ENCODE measurements around the gene TMEM53. TPM values are rescaled to one million over a fixed set of nuclear protein-coding genes. Genes with fewer than 3 reads are reported as not detected.

TMEM53 gene
- total RNA-seq, 1 donor from 2014 or later = 7.3 TPM

- H3K9me3 Mint-ChIP-seq (ENCODE audit: unreplicated experiment) = no peaks in the 10 kb centered on the region
- no peaks in the 10 kb centered on the region for H3K36me3 ChIP-seq (ENCODE audit: insufficient read depth, low read length)
These were observed 40.3 kb upstream of the TMEM53 start for GRCh38 chr1:44714532-44714931.

GRCh38 chr1:44713321-44713781, 39.1 kb upstream of the TMEM53 start:
- Histone ChIP-seq H3K9ac (ENCODE audit: low read length) (no peak overlapping the region), H3K9me3 (ENCODE audit: insufficient read depth, low read depth, low read length) (peaks cover 3% of the 10 kb centered on the region), H3K4me2 (ENCODE audit: low read length) (no peak overlapping the region), H3K36me3 (ENCODE audit: insufficient read depth, low read length) (no peaks in the 10 kb centered on the region), H3K27me3 (ENCODE audit: insufficient read depth, low read length) (peaks cover 4% of the 10 kb centered on the region), H2AFZ (ENCODE audit: low read depth, low read length) (no peak overlapping the region), H3K4me3 (ENCODE audit: insufficient read depth, low read depth, low read length) (no peak overlapping the region), H4K20me1 (ENCODE audit: insufficient read depth, low read length) (no peaks in the 10 kb centered on the region), H3K4me1 (ENCODE audit: insufficient read depth, low read length) (peaks cover 3% of the 10 kb centered on the region), H3K27ac (ENCODE audit: low read depth, low read length) (no peak overlapping the region), H3K79me2 (ENCODE audit: insufficient read depth, low read length) (no peaks in the 10 kb centered on the region)
- peaks cover 3% of the 10 kb centered on the region for H3K9me3 Mint-ChIP-seq (ENCODE audit: unreplicated experiment)
- peaks cover 2% of the 10 kb centered on the region for H3K36me3 Mint-ChIP-seq (ENCODE audit: low read depth, unreplicated experiment)
- H3K27ac Mint-ChIP-seq (ENCODE audit: unreplicated experiment) = no peak overlapping the region
- H3K27me3 Mint-ChIP-seq (ENCODE audit: low read depth, unreplicated experiment) = no peaks in the 10 kb centered on the region
- H3K4me3 Mint-ChIP-seq (ENCODE audit: unreplicated experiment) = no peak overlapping the region
- TF ChIP-seq EZH2 (IDR thresholded peaks at IDR 0.05; ENCODE audit: insufficient read depth, low read length) = no peak
- TF ChIP-seq CTCF (IDR thresholded peaks at IDR 0.05; ENCODE audit: insufficient read depth, low read depth, low read length) = no peak
- DNase-seq (ENCODE audit: low read depth) (no peak), FAIRE-seq (no peak)
- peaks cover 9% of the 10 kb centered on the region for H3K4me1 Mint-ChIP-seq (ENCODE audit: low read depth, unreplicated experiment)

More at GRCh38 chr1:44714532-44714931, 40.3 kb upstream of the TMEM53 start:
- no peak for TF ChIP-seq CTCF (IDR thresholded peaks at IDR 0.05; ENCODE audit: insufficient read depth, low read depth, low read length)
- TF ChIP-seq EZH2 (IDR thresholded peaks at IDR 0.05; ENCODE audit: insufficient read depth, low read length) = no peak
- no peaks in the 10 kb centered on the region for H3K79me2 ChIP-seq (ENCODE audit: insufficient read depth, low read length)
- Mint-ChIP-seq H3K27me3 (ENCODE audit: low read depth, unreplicated experiment) (no peaks in the 10 kb centered on the region), H3K27ac (ENCODE audit: unreplicated experiment) (no peak overlapping the region), H3K4me1 (ENCODE audit: low read depth, unreplicated experiment) (peaks cover 2% of the 10 kb centered on the region), H3K4me3 (ENCODE audit: unreplicated experiment) (no peak overlapping the region), H3K36me3 (ENCODE audit: low read depth, unreplicated experiment) (no peaks in the 10 kb centered on the region)
- peaks cover 4% of the 10 kb centered on the region for H3K27me3 ChIP-seq (ENCODE audit: insufficient read depth, low read length)
- no peak overlapping the region for H3K4me3 ChIP-seq (ENCODE audit: insufficient read depth, low read depth, low read length)
- no peaks in the 10 kb centered on the region for H4K20me1 ChIP-seq (ENCODE audit: insufficient read depth, low read length)
- H3K4me2 ChIP-seq (ENCODE audit: low read length) = no peak overlapping the region
- H3K9me3 ChIP-seq (ENCODE audit: insufficient read depth, low read depth, low read length) = no peaks in the 10 kb centered on the region
- no peak for FAIRE-seq
- no peak overlapping the region for H2AFZ ChIP-seq (ENCODE audit: low read depth, low read length)
- H3K27ac ChIP-seq (ENCODE audit: low read depth, low read length) = no peak overlapping the region
- DNase-seq (ENCODE audit: low read depth) = no peak
- peaks cover 3% of the 10 kb centered on the region for H3K4me1 ChIP-seq (ENCODE audit: insufficient read depth, low read length)
- H3K9ac ChIP-seq (ENCODE audit: low read length) = no peak overlapping the region

GRCh38 chr1:44707959-44708831, 33.9 kb upstream of the TMEM53 start:
- H3K9me3 Mint-ChIP-seq (ENCODE audit: unreplicated experiment) = peaks cover 3% of the 10 kb centered on the region
- no peaks in the 10 kb centered on the region for H3K27me3 ChIP-seq (ENCODE audit: insufficient read depth, low read length)
- H4K20me1 ChIP-seq (ENCODE audit: insufficient read depth, low read length) = no peaks in the 10 kb centered on the region
- no peaks in the 10 kb centered on the region for H3K36me3 ChIP-seq (ENCODE audit: insufficient read depth, low read length)
- TF ChIP-seq EZH2 (IDR thresholded peaks at IDR 0.05; ENCODE audit: insufficient read depth, low read length) (no peak), CTCF (IDR thresholded peaks at IDR 0.05; ENCODE audit: insufficient read depth, low read depth, low read length) (peak; percentile 35)
- peaks cover 2% of the 10 kb centered on the region for H3K36me3 Mint-ChIP-seq (ENCODE audit: low read depth, unreplicated experiment)
- H3K4me1 ChIP-seq (ENCODE audit: insufficient read depth, low read length) = peaks cover 12% of the 10 kb centered on the region
- peaks cover 1% of the 10 kb centered on the region for H3K27me3 Mint-ChIP-seq (ENCODE audit: low read depth, unreplicated experiment)
- H3K79me2 ChIP-seq (ENCODE audit: insufficient read depth, low read length) = no peaks in the 10 kb centered on the region
- no peak overlapping the region for H3K27ac ChIP-seq (ENCODE audit: low read depth, low read length)
- H3K4me3 ChIP-seq (ENCODE audit: insufficient read depth, low read depth, low read length) = no peak overlapping the region
- H3K9me3 ChIP-seq (ENCODE audit: insufficient read depth, low read depth, low read length) = peaks cover 3% of the 10 kb centered on the region
- peak; percentile 30 for DNase-seq (ENCODE audit: low read depth)
- no peak overlapping the region for H3K4me3 Mint-ChIP-seq (ENCODE audit: unreplicated experiment)
- peak; percentile 59 for FAIRE-seq
- H3K4me2 ChIP-seq (ENCODE audit: low read length) = no peak overlapping the region
- H3K9ac ChIP-seq (ENCODE audit: low read length) = peak overlapping the region; percentile 44
- H3K4me1 Mint-ChIP-seq (ENCODE audit: low read depth, unreplicated experiment) = peaks cover 18% of the 10 kb centered on the region
- H2AFZ ChIP-seq (ENCODE audit: low read depth, low read length) = no peak overlapping the region
- peak overlapping the region; percentile 93 for H3K27ac Mint-ChIP-seq (ENCODE audit: unreplicated experiment)

All from astrocyte (in vitro differentiated cells and primary cell).